PC-3 (cell line): ENCODE measurements around the gene PCMT1. TPM values are rescaled to one million over a fixed set of nuclear protein-coding genes. Genes with fewer than 3 reads are reported as not detected.

Experiments
- ATAC-seq: fragments of 200-7000 bp; cut with Tn5 transposase; 2 replicates; pipeline ENCODE4 v1.9.1; 2020; ENCODE audit warnings: mild to moderate bottlenecking, moderate library complexity
- BruUV-seq: library from RNA; stranded (reverse); fragments of 400-500 nt; replicated peaks from 2 replicates; lab custom pipeline; 2021; lab: Mats Ljungman, UMichigan
- CTCF ChIA-PET: fragments of 300-600 bp; sonication (Branson Sonifier 250); formaldehyde crosslinking; loops from one replicate; lab custom pipeline; 2022; ENCODE audit warnings: antibody characterized with exemption; lab: Charles Lee
- POLR2A ChIA-PET: fragments of 300-600 bp; sonication (Branson Sonifier 250); formaldehyde crosslinking; loops from one replicate; lab custom pipeline; 2022; ENCODE audit warnings: antibody characterized with exemption; ENCODE audit not compliant: unreplicated experiment; lab: Charles Lee
- DNase-seq: peaks from one replicate; pipeline ENCODE4 v3.0.0-alpha.2; 2015
- H2AFZ ChIP-seq: fragments of 300-600 bp; sonication (generic); 2 replicates; pipeline ENCODE4 v1.6.0; 2016; ENCODE audit warnings: antibody characterized with exemption, low read length
- H3F3A ChIP-seq: fragments of 300-600 bp; sonication (generic); one replicate; pipeline ENCODE4 v1.6.0; 2017; ENCODE audit warnings: antibody characterized with exemption, low read length, control low read depth, mild to moderate bottlenecking; ENCODE audit not compliant: unreplicated experiment
- H3K27ac ChIP-seq: fragments of 300-600 bp; sonication (generic); 2 replicates; pipeline ENCODE4 v1.5.1; 2016; ENCODE audit warnings: mild to moderate bottlenecking, low read length
- H3K27me3 ChIP-seq: fragments of 300-600 bp; sonication (generic); 2 replicates; pipeline ENCODE4 v1.6.1; 2016; ENCODE audit warnings: low read length, mixed read lengths
- H3K36me3 ChIP-seq: fragments of 300-600 bp; sonication (generic); 2 replicates; pipeline ENCODE4 v1.6.1; 2016; ENCODE audit warnings: low read depth, mixed run types, low read length, mixed read lengths
- H3K4me1 ChIP-seq: fragments of 300-600 bp; sonication (generic); 2 replicates; pipeline ENCODE4 v1.5.1; 2016; ENCODE audit warnings: low read length; ENCODE audit not compliant: insufficient read depth
- H3K4me2 ChIP-seq: fragments of 300-600 bp; sonication (generic); 2 replicates; pipeline ENCODE4 v1.6.0; 2016; ENCODE audit warnings: low read length
- H3K4me3 ChIP-seq: fragments of 300-600 bp; sonication (generic); 2 replicates; pipeline ENCODE4 v1.5.1; 2016; ENCODE audit warnings: mild to moderate bottlenecking, low read length, mixed read lengths
- H3K79me2 ChIP-seq: fragments of 300-600 bp; sonication (generic); 2 replicates; pipeline ENCODE4 v1.6.1; 2017; ENCODE audit warnings: low read length, mixed read lengths
- H3K9ac ChIP-seq: fragments of 300-600 bp; sonication (generic); 2 replicates; pipeline ENCODE4 v1.6.0; 2016; ENCODE audit warnings: mild to moderate bottlenecking, low read length
- H3K9me2 ChIP-seq: fragments of 300-600 bp; sonication (generic); replicated peaks from 2 replicates; pipeline ENCODE4 v1.6.1; 2016; ENCODE audit warnings: mixed run types, low read length, mixed read lengths
- H3K9me3 ChIP-seq: fragments of 300-600 bp; sonication (generic); 2 replicates; pipeline ENCODE4 v1.6.1; 2016; ENCODE audit warnings: low read length, mixed read lengths
- H4K20me1 ChIP-seq: fragments of 300-600 bp; sonication (generic); 2 replicates; pipeline ENCODE4 v1.6.1; 2016; ENCODE audit warnings: low read length, mixed read lengths
- EZH2 ChIP-seq: fragments of 300-600 bp; sonication (generic); IDR thresholded peaks from one replicate; pipeline ENCODE4 v1.6.1; 2017; ENCODE audit warnings: antibody characterized with exemption, mild to moderate bottlenecking, low read length; ENCODE audit not compliant: unreplicated experiment
- EZH2phosphoT487 ChIP-seq: fragments of 300-600 bp; sonication (generic); IDR thresholded peaks from 2 replicates; pipeline ENCODE4 v1.6.1; 2018; ENCODE audit warnings: mild to moderate bottlenecking, antibody characterized with exemption, low read length, borderline replicate concordance
- intact Hi-C: fragments of 100-400 bp; cut with micrococcal nuclease; formaldehyde crosslinking; loops from 2 replicates; pipeline ENCODE4 v1.9.0; 2023
- total RNA-seq: library from RNA; depleted of rRNA; stranded (reverse); fragments of >200 nt; gene quantifications from 2 replicates; pipeline ENCODE4 v1.2.3, GENCODE V29; 2014
- TF ChIP-seq, protein P1 (sequence below): fragments of 300-600 bp; sonication (generic); conservative IDR thresholded peaks from 2 replicates; pipeline ENCODE4 v1.5.1; 2017; ENCODE audit warnings: antibody characterized with exemption, low read depth, mild to moderate bottlenecking, low read length

The PCMT1 gene
- total RNA-seq, 1 experiment from 2014 or later: 122 TPM

DNA sequence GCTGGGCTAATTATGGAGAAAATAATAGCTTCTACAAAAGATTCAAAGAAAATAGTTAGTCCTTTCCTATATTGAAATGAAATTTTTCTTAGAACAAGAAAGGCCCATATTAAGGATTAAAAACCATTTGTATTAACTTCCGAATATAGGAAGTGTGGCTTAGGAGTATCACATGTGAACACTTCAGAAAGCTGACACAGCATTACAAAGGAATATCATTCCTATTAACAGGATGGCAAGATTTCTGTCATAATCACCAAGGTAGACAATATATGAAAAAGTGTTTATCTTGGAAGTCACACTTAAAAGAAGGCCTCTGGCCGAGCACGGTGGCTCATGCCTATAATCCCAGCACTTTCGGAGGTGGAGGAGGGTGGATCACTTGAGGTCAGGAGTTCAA lies 26.3 kb upstream of the PCMT1 start:
- BruUV-seq: no TSS peak

DNA sequence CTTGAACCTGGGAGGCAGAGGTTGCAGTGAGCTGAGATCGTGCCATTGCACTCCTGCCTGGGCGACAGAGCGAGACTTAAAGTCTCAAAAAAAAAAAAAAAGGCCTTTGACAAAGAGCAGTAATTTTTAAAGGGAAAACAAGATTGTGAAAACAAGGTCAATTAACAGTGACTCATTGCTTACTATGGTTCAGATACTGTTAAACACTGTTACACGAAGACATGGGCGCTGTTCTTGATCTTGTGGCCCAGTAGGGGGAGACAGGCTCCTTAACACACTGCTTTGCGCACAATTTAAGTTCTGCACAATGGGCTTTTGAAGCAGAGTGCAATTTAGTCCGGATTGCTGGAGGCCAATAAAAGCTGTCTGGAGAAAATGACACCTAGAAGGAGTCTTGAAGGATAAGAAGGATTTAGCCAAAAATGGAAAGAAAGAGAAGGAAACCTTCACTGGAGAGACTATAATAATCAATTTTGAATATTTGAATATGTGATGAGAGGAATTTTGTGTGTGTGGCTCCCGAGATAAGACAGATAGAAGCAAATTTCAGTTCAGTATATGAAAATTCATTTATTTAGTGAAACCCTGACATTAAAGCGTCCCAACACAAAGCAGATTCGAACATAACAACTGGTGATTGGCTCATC lies 25.6 kb upstream of the PCMT1 start:
- Histone ChIP-seq H3K27ac (no peak overlapping the region), H3K36me3 (peaks cover 9% of the 10 kb centered on the region; the same call in 1 of the 2 replicates), H3K9me3 (no peaks in the 10 kb centered on the region), H4K20me1 (no peaks in the 10 kb centered on the region), H3K9me2 (no peaks in the 10 kb centered on the region), H3K4me1 (no peaks in the 10 kb centered on the region), H3F3A (no peaks in the 10 kb centered on the region), H3K4me2 (no peak overlapping the region), H3K9ac (no peak overlapping the region), H3K27me3 (no peaks in the 10 kb centered on the region), H3K79me2 (no peaks in the 10 kb centered on the region; the same call in 1 of the 2 replicates), H3K4me3 (no peak overlapping the region), H2AFZ (no peak overlapping the region)
- CTCF ChIA-PET: interaction anchor here (0.7 kb wide), 1 partner anchor 26 kb away, joined by 4 read pairs; the partner anchor contains the start of gene PCMT1
- no peak for TF ChIP-seq EZH2
- no peak for TF ChIP-seq EZH2phosphoT487
- TF ChIP-seq, protein P1, sequence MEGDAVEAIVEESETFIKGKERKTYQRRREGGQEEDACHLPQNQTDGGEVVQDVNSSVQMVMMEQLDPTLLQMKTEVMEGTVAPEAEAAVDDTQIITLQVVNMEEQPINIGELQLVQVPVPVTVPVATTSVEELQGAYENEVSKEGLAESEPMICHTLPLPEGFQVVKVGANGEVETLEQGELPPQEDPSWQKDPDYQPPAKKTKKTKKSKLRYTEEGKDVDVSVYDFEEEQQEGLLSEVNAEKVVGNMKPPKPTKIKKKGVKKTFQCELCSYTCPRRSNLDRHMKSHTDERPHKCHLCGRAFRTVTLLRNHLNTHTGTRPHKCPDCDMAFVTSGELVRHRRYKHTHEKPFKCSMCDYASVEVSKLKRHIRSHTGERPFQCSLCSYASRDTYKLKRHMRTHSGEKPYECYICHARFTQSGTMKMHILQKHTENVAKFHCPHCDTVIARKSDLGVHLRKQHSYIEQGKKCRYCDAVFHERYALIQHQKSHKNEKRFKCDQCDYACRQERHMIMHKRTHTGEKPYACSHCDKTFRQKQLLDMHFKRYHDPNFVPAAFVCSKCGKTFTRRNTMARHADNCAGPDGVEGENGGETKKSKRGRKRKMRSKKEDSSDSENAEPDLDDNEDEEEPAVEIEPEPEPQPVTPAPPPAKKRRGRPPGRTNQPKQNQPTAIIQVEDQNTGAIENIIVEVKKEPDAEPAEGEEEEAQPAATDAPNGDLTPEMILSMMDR: peak; percentile 84
- BruUV-seq: no TSS peak
- intact Hi-C loops: loop anchor here (5.0 to 10.0 kb wide), 3 partner anchors 101 to 291 kb away; no protein-coding TSS in a partner anchor
- peak; percentile 98 for ATAC-seq
- POLR2A ChIA-PET: no interaction called here
- peak; percentile 76 for DNase-seq

More for the DNA sequence above, 26.3 kb upstream of the PCMT1 start:
- Histone ChIP-seq H3K4me3 (no peak overlapping the region), H3K79me2 (peaks cover 6% of the 10 kb centered on the region; the same call in 1 of the 2 replicates), H3F3A (no peaks in the 10 kb centered on the region), H3K4me1 (no peaks in the 10 kb centered on the region), H4K20me1 (no peaks in the 10 kb centered on the region), H3K9me2 (no peaks in the 10 kb centered on the region), H3K36me3 (peaks cover 9% of the 10 kb centered on the region; the same call in 1 of the 2 replicates), H3K27me3 (no peaks in the 10 kb centered on the region), H3K9ac (no peak overlapping the region), H2AFZ (no peak overlapping the region), H3K9me3 (no peaks in the 10 kb centered on the region), H3K27ac (no peak overlapping the region), H3K4me2 (no peak overlapping the region)
- ChIA-PET POLR2A (no interaction called here), CTCF (interaction anchor here (0.7 kb wide), 1 partner anchor 27 kb away, joined by 4 read pairs; the partner anchor contains the start of gene PCMT1)
- TF ChIP-seq, protein P1: no peak
- TF ChIP-seq EZH2phosphoT487: no peak
- no peak for TF ChIP-seq EZH2
- intact Hi-C loops: loop anchor here (5.0 to 10.0 kb wide), 3 partner anchors 102 to 292 kb away; no protein-coding TSS in a partner anchor
- ATAC-seq (no peak), DNase-seq (no peak)

DNA sequence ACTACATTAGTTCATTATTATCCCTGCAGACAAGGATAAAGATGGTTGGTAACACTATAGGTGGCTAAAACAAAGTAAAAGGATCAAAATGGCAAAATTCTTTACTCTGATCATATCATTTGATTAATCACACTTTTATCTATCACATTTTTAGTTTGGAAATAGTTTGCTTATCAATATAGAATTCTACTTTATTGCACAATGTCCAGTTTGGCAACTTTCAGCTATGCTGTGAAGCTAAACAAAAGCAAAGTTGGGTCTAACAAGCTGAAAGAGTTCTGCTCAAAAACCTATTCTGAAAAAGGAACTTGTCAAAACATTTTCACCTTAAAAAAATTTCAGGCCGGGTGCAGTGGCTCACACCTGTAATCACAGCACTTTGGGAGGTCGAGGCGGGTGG lies 23.8 kb upstream of the PCMT1 start:
- Histone ChIP-seq H3K36me3 (peaks cover 17% of the 10 kb centered on the region; the same call in 1 of the 2 replicates), H3K27me3 (no peaks in the 10 kb centered on the region), H3F3A (no peaks in the 10 kb centered on the region), H3K4me1 (no peaks in the 10 kb centered on the region), H3K4me3 (no peak overlapping the region), H2AFZ (no peak overlapping the region), H3K27ac (no peak overlapping the region), H3K9me2 (no peaks in the 10 kb centered on the region), H4K20me1 (no peaks in the 10 kb centered on the region), H3K79me2 (no peaks in the 10 kb centered on the region), H3K4me2 (no peak overlapping the region), H3K9me3 (no peaks in the 10 kb centered on the region), H3K9ac (no peak overlapping the region)
- intact Hi-C loops: loop anchor here (10.0 kb wide), 2 partner anchors 99 to 289 kb away; no protein-coding TSS in a partner anchor
- no peak for ATAC-seq
- no peak for DNase-seq
- POLR2A ChIA-PET: no interaction called here
- BruUV-seq: no TSS peak
- CTCF ChIA-PET: no interaction called here
- TF ChIP-seq, protein P1: no peak
- no peak for TF ChIP-seq EZH2
- TF ChIP-seq EZH2phosphoT487: no peak
